Measurements from ENCODE around the gene MRTFB.

GRCh38 chr16:14194721-14195120 lies 123.6 kb downstream of the MRTFB start:
- TF ChIP-seq CTCF (IDR thresholded peaks at IDR 0.05) (no peak), POLR2A (IDR thresholded peaks at IDR 0.05) (no peak)
